Spleen (tissue), 11 donors: ENCODE data around the gene DDI2. TPM values are rescaled to one million over a fixed set of nuclear protein-coding genes. Genes with fewer than 3 reads are reported as not detected.
A peak's percentile ranks its signal among the peaks of the same experiment; 100 is the strongest.

Source experiments
- DNase-seq: peaks from one replicate; pipeline ENCODE4 v3.0.0-alpha.2; 2020
- H3K27ac ChIP-seq, 8 donors: fragments of 200-600 bp; sonication (generic) in 7 of 8; 1 replicate in 4 of 8; 2 replicates in 4 of 8; pipeline versions ENCODE4 v1.5.0 to v1.8.0; 2016 to 2021; ENCODE audit warnings: inconsistent platforms in 4 of 8, mild to moderate bottlenecking in 4 of 8, moderate library complexity in 1 of 8
- H3K27me3 ChIP-seq, 7 donors: fragments of 200-600 bp; sonication (generic) in 6 of 7; replicated peaks in 1 of 7; 1 replicate in 4 of 7; 2 replicates in 3 of 7; pipeline versions ENCODE4 v1.5.0 to v1.8.0; 2016 to 2021; ENCODE audit warnings: inconsistent platforms in 3 of 7, mild to moderate bottlenecking in 1 of 7
- H3K36me3 ChIP-seq, 6 donors: fragments of 200-600 bp; sonication (generic) in 5 of 6; 1 replicate in 4 of 6; 2 replicates in 2 of 6; pipeline versions ENCODE4 v1.5.0 to v1.8.0; 2016 to 2021; ENCODE audit warnings: inconsistent platforms in 2 of 6
- H3K4me1 ChIP-seq, 6 donors: fragments of 200-600 bp; sonication (generic) in 5 of 6; 1 replicate in 3 of 6; 2 replicates in 3 of 6; pipeline versions ENCODE4 v1.5.0 to v1.8.0; 2016 to 2021; ENCODE audit warnings: inconsistent platforms in 3 of 6
- H3K4me3 ChIP-seq, 8 donors: fragments of 200-600 bp; sonication (generic) in 7 of 8; 1 replicate in 4 of 8; 2 replicates in 4 of 8; pipeline versions ENCODE4 v1.5.0 to v1.8.0; 2016 to 2021; ENCODE audit warnings: inconsistent platforms in 4 of 8, mild to moderate bottlenecking in 4 of 8, moderate library complexity in 2 of 8
- H3K9me3 ChIP-seq, 8 donors: fragments of 200-600 bp; sonication (generic) in 7 of 8; 1 replicate in 4 of 8; 2 replicates in 4 of 8; pipeline versions ENCODE4 v1.5.0 to v1.8.0; 2016 to 2021; ENCODE audit warnings: inconsistent platforms in 4 of 8
- CTCF ChIP-seq, 11 experiments: fragments of 200-600 bp in 7 of 11; fragments of 450-650 bp in 4 of 11; sonication (generic) in 4 of 11; IDR thresholded peaks in 8 of 11; conservative IDR thresholded peaks in 3 of 11; 1 replicate in 7 of 11; 2 replicates in 4 of 11; pipeline versions ENCODE4 v1.4.0 to v1.8.0; 2016 to 2021; ENCODE audit warnings: antibody characterized with exemption in 11 of 11, inconsistent platforms in 4 of 11, mild to moderate bottlenecking in 1 of 11
- POLR2A ChIP-seq, 3 donors: fragments of 450-650 bp; IDR thresholded peaks; one replicate each; pipeline ENCODE4 v1.5.1; 2017; ENCODE audit warnings: antibody characterized with exemption in 3 of 3, mild to moderate bottlenecking in 1 of 3
- POLR2AphosphoS5 ChIP-seq, 3 donors: sonication (generic); formaldehyde crosslinking; IDR thresholded peaks; one replicate each; pipeline ENCODE4 v1.5.1; 2017; ENCODE audit warnings: antibody characterized with exemption in 3 of 3
- WGBS, 5 donors: extraction: QIAGEN DNeasy Blood & Tissue Kit in 3 of 5; methylation state at CpG; one replicate each; pipeline versions ENCODE4 v1.1.5 to v1.1.7; 2013 to 2018; 5-methylcytosine and 5-hydroxymethylcytosine counted together
- intact Hi-C: fragments of 100-400 bp; cut with DNase I; formaldehyde crosslinking; loops from one replicate; pipeline ENCODE4 v1.15.0; 2023; ENCODE audit warnings: low total_unique reads
- polyA plus RNA-seq, 3 donors: library from polyadenylated mRNA; stranded (reverse); fragments of 200-250 nt; gene quantifications; one replicate each; pipeline ENCODE4 v1.2.1, GENCODE V29; 2013
- total RNA-seq, 7 donors: library from RNA; depleted of rRNA in 3 of 7; stranded (reverse); fragments of >200 nt in 3 of 7; fragmentation: NEBNext Ultra II Directional in 4 of 7; extraction: Animal tissue kit (Norgen Biotek cat#: 25700) in 4 of 7; gene quantifications; one replicate each; pipeline versions ENCODE4 v1.1.0 to v1.2.1, GENCODE V29; 2016 to 2021
- donor health status: healthy with polysubstance abuse.
- donor health status: DM: no; HTN: no; CAD: no; lungs with moderate emphysema.
- donor health status: DM: no; HTN: no; CAD: no.
- donor health status: Bipolar disorder and iron deficiency.
- donor health status: healthy.
- donor health status: DM: no; HTN: no; CAD: no.
- donor health status: DM: yes; HTN: yes; CAD: no.

DDI2 gene
- total and polyA plus RNA-seq, 10 donors = 4.8 to 75.4 (median 45.2) TPM

GRCh38 chr1:15701784-15702183, 84.5 kb downstream of the DDI2 start:
- intact Hi-C loops = no loop called here
- DNase-seq = no peak
- peaks cover 20 to 92% (median 62%) of the 10 kb centered on the region in 6 donors for H3K4me1 ChIP-seq
- H3K27me3 ChIP-seq = no peaks in the 10 kb centered on the region
- no peak overlapping the region for H3K4me3 ChIP-seq
- peaks cover 0 to 35% (median 9%) of the 10 kb centered on the region in 6 donors for H3K36me3 ChIP-seq
- peaks cover 0 to 4% (median 0%) of the 10 kb centered on the region in 8 donors for H3K9me3 ChIP-seq
- no peak for TF ChIP-seq POLR2A (IDR thresholded peaks at IDR 0.05)
- TF ChIP-seq POLR2AphosphoS5 (IDR thresholded peaks at IDR 0.05) = no peak
- 81 to 93% (median 90%) methylated on average over 7 to 8 of the region's 8 CpGs for WGBS, 5 donors
- H3K27ac ChIP-seq = peak overlapping the region in 2 of 8 donors; percentile 24 to 83

GRCh38 chr1:15702722-15703550, 85.7 kb downstream of the DDI2 start:
- peak overlapping the region; percentile 53 to 84 (median 76) for H3K27ac ChIP-seq
- no peaks in the 10 kb centered on the region for H3K27me3 ChIP-seq
- H3K4me3 ChIP-seq = no peak overlapping the region
- peaks cover 0 to 4% (median 0%) of the 10 kb centered on the region in 8 donors for H3K9me3 ChIP-seq
- no peak for DNase-seq
- peaks cover 11 to 92% (median 56%) of the 10 kb centered on the region in 6 donors for H3K4me1 ChIP-seq
- TF ChIP-seq POLR2AphosphoS5 (IDR thresholded peaks at IDR 0.05) = no peak
- no peak for TF ChIP-seq CTCF (IDR thresholded peaks at IDR 0.05 in 8 of 11, conservative IDR thresholded peaks at IDR 0.05 in 3 of 11)
- TF ChIP-seq POLR2A (IDR thresholded peaks at IDR 0.05) = no peak
- WGBS, 5 donors = 78 to 83% (median 81%) methylated on average over 15 to 19 of the region's 19 CpGs
- peaks cover 0 to 43% (median 9%) of the 10 kb centered on the region in 6 donors for H3K36me3 ChIP-seq
- intact Hi-C loops = no loop called here

GRCh38 chr1:15703562-15703961, 86.3 kb downstream of the DDI2 start:
- H3K27me3 ChIP-seq = no peaks in the 10 kb centered on the region
- H3K9me3 ChIP-seq = peaks cover 0 to 4% (median 0%) of the 10 kb centered on the region in 8 donors
- TF ChIP-seq POLR2A (IDR thresholded peaks at IDR 0.05) = no peak
- TF ChIP-seq POLR2AphosphoS5 (IDR thresholded peaks at IDR 0.05) = peak; percentile 51 to 79 (median 65)
- no peak for TF ChIP-seq CTCF (IDR thresholded peaks at IDR 0.05 in 8 of 11, conservative IDR thresholded peaks at IDR 0.05 in 3 of 11)
- intact Hi-C loops = no loop called here
- H3K4me1 ChIP-seq = peaks cover 11 to 91% (median 52%) of the 10 kb centered on the region in 6 donors
- DNase-seq = no peak
- peaks cover 0 to 43% (median 9%) of the 10 kb centered on the region in 6 donors for H3K36me3 ChIP-seq
- 53 to 74% (median 69%) methylated on average over 9 of the region's 9 CpGs for whole genome bisulfite sequencing, 5 donors
- H3K27ac ChIP-seq = peak overlapping the region; percentile 53 to 84 (median 76)
- no peak overlapping the region for H3K4me3 ChIP-seq

GRCh38 chr1:15704526-15705183, 87.4 kb downstream of the DDI2 start:
- WGBS, 5 donors = 87 to 92% (median 90%) methylated on average over 17 of the region's 17 CpGs
- TF ChIP-seq POLR2A (IDR thresholded peaks at IDR 0.05) = no peak
- TF ChIP-seq POLR2AphosphoS5 (IDR thresholded peaks at IDR 0.05) = peak in 1 of 3 donors; percentile 14
- Histone ChIP-seq H3K4me1 (peaks cover 11 to 95% (median 48%) of the 10 kb centered on the region in 6 donors), H3K9me3 (no peaks in the 10 kb centered on the region), H3K4me3 (no peak overlapping the region), H3K27ac (peak overlapping the region in 6 of 8 donors; percentile 73 to 84 (median 76)), H3K36me3 (peaks cover 0 to 43% (median 9%) of the 10 kb centered on the region in 6 donors), H3K27me3 (no peaks in the 10 kb centered on the region)
- DNase-seq = no peak
- intact Hi-C loops = no loop called here
